Hematopoietic multipotent progenitor cell treated with erythropoietin and hydrocortisone succinate and interleukin-3 and kit ligand, for 4 days (in vitro differentiated cells): ENCODE measurements around the gene TNFRSF21.
"Not testable (repeated sequence)": the region's sequence is repeated elsewhere in the genome, so short reads cannot be mapped to it uniquely, and the experiment has no call there.

Experiments
- DNase-seq: peaks from one replicate; pipeline ENCODE4 v3.0.0-alpha.2; 2015

The TNFRSF21 gene

DNA sequence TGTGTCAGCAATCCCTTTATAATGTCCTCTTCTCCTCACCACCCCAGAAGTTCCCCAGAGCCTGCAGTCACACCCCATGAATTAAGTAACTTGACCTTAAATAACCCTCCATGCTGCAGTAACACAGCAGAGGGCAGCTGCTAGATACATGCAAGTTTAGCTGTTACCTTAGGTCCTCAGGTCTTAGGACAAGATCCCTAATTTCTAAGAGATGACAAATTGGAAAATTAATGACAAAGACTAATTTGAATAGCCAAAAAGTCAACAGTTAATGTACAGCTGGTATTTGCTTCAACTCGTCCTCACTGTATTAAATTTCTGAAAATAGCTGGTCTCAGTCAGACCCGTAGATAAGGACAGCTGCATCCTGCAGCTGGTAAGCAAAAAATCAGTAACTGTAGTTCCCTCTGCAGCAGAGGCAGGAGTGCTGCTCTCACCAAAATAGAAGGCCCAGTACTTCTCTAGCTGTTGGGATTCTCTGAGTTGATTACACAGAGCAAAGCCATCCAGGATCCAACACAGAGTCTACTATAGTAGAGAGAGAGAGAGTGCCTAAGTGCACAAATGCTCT lies 62.4 kb downstream of the TNFRSF21 start:
- peak; percentile 81 for DNase-seq

DNA sequence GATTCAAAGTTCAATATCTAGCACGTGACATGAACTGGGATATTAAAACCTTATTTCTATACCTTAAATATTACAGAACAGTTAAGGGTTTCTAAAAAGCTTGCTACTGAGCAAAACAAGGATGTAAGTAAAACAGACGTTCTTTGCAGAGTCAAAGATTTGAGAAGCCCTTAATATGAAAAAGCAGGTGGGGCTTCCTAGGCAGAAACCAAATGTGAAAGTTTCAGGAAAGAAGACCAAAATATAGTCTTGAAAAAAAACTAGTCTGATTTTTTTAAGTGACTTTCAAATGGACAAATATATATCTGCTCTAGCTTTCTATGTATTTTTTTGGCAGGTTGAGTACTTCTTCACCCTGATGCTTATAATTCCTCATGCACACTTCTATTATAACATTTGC lies 63.2 kb downstream of the TNFRSF21 start:
- DNase-seq = no peak

DNA sequence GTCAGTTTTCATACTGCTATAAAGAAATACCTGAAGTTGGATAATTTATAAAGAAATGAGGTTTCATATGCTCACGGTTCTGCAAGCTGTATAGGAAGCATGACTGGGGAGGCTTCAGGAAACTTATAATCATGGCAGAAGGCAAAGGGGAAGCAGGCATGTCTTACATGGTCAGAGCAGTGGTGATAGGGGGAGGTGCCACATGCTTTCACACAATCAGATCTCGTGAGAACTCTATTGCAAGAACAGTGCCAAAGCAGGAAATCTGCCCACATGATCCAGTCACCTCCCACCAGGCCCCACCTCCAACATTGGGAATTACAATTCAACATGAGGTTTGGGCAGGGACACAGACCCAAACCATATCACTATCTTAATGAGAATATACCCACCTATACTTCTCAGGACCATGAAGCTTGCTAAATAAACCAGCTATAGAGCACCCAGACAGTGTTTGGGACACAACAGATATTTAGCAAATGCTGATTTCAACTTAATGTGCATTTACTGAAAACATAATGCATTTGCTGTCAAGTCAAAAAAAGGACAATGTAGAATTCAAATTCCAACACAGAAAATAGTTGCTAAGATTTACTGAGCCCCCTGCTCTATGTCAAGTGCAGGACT lies 63.8 kb downstream of the TNFRSF21 start:
- peak; percentile 80 for DNase-seq

DNA sequence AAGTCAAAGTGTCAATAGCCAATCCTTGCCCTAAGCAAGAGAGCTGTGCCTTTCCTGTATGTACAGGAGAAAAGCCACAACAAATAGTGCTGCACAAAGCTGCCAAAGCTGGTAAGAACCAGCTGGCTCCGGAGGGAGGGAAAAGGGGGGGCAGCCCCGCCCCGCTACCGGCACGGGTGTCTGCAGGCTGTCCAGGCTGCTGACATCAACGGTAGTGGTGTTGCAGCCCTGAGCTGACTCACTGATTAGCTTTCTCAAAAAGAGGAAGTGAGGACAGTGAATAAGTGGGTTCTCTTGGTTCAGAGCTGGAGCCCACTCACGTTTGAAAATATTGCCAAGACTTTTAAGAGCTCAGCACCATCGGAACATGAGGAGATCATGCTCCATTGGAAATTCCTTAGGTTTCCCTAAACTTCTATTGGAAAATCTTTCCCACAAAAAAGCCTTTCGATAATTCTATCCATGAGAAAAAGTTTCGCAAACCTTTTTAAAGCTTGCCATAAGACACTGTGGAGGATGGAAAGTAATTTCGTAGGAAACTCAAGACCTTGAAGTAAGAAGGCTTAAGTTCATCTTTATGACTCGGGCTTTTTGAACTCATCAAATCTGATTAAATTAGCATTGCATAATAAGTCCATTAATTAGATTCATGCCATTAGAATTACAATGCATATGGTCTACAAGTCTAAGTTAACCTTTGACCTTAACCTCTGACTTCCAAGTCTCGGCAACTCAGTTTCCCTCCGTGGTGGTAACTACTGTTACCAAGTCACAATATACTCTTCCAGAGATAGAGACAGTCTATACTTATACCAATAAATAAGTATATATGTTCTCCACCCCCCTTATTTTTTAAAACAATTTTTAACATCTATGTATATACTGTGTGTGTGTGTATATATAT lies 67.0 kb downstream of the TNFRSF21 start:
- peak; percentile 99 for DNase-seq

DNA sequence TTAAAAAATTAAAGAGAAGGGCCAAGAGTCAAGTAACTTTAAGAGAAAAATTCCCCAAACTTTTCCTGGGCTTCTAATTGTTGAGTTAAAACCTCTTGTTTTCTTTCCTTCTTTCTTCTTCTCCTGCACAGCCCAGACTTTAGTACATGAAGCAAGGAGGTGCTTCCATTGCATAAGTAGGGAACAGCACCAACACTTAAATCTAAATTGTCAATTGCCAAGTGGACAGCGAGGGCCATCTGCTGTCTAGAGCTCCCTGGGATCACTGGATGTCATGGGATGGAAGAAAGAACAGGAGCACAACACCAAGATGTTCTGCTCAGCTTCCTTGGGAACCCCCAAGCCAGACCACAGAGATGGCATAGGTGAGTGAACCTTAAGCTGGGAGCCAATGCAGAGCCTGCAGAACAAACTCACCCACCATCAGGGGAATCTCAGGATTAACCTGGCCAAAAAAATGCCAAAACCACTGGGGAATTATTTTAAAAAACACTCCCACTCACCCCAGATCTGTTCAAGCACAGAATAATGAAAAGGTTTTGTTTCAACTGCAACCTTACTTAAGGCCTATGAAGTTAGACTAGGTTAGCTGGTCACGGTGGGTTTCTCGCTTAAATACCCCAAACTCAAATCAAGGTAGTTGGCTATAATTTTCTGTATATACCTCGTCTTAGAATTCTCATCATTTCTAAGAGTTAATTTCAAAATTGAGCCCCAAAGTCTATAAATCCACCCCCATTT lies 67.8 kb downstream of the TNFRSF21 start:
- DNase-seq = no peak

DNA sequence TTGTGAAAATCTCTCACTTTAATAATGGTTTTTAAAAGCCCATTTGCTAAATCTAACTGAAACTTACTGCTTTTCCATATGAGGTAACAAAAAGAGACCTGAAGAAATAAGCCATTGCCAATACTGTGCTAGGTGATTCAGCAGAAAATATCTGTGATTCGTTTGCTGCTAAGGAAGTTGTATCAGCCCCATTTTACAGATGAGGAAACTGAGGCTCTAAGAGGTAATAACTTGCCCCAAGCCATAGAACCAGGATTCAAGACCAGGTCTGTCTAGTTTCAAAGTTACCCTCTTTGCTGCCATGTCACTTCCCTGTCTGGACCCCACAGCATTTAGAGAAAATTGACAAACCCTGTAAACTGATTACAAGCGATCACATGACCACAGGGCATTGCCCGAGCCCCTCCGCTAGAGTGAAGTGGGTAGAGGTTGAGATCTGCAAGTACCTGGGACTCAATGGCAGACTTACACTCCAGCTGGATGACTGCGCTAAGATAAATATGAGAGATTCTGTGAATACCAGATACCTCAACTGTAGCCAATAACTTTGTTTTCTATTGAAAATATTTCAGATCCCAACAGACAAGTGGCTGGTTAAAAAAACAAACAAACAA lies 69.3 kb downstream of the TNFRSF21 start:
- no peak for DNase-seq

DNA sequence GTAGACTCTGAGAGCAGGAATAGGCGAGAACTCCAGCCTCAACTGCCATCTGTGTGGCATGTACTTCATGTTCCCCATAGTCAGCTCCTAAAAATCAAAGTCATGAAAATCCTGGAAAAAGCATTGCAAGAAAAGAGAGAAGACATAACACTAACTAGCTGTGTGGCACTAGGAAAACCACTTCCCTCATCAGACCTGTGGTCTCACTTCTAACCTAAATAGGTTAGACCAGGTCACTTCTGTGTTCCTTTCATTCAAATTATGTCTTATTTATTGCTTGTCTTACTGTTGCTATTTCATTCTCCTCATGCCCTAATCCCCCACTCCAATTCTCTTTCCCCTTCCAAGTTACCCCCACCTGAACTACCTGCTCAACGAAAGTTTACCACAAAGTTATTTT lies 70.2 kb downstream of the TNFRSF21 start:
- DNase-seq = no peak

DNA sequence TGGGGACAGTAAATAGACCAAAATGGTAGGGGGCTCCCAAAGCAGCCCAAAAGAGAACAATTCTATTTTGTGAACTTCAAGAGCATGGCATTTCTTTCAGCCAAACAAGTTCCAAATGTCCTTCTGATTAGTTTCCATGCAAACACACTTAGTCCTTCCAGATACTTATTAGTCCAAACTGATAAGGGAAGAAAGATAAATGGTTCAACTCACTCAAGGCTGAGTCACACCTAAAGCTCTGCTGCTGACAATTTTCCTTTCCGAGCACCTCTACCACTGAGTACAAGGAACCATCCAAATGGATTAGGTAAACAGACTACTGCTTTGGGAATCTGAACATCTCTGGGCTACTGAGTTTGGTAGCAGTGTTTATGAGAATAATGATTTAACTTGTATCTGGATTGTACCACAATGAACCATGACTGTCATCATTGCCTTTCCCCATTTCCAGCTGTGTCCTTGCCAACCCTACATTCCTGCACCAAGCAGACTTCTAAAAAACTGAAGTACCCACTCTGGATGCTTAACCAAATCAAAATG lies 71.2 kb downstream of the TNFRSF21 start:
- DNase-seq = no peak

DNA sequence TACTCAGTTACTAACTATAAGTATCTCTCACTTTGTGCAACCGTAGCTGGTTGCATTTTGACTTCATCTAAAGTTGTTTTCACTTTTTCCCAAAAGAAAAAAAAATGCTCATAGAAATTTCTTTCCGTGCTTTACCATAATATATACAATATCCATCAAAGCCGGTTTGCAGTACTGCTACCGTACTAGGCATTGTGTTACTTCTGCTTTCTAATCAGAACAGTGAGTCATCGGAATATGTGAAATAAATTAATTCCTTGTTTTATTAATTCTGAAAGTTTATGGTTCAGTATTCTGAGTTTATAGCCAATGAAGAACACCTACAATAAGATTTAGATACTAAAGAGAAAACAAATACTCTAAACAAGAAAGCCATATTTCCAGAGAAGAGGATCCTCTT lies 72.5 kb downstream of the TNFRSF21 start:
- DNase-seq = peak; percentile 27

DNA sequence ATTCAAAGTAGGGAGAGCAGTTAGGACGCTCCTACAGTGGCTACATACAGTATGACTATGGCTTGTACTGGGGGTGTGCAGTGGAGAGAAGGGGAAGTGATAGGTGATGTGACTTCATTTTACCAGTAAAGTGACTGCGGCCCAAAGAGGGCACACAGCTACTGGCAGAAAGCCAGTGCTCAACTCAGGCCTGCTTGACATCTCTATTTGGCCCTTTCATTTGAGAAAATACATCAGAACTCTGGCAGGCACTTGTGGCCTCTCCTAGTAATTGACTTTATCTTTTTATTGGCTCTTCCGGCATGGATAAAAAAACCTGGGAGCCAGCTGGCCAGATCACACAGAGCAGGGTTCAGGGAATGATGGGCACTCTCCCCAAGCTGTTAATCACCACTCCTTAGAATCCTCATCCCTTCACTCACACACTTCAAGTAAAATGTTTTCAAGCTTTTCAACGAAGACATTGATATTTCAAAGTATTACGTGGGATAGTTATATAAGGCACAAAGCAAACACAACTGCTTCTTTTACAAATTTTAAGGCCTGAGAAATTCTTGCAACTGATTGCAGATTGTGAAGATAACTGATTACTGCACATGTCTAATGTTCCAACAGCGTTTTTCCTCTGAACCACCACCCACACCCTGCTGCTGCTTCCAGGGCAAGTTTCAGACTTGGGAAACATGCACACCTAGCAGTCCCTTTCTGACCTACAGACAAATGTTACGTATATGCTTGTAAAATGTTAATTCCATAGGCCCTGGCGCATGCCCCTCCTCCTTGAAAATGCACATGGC lies 73.5 kb downstream of the TNFRSF21 start:
- peak; percentile 75 for DNase-seq

DNA sequence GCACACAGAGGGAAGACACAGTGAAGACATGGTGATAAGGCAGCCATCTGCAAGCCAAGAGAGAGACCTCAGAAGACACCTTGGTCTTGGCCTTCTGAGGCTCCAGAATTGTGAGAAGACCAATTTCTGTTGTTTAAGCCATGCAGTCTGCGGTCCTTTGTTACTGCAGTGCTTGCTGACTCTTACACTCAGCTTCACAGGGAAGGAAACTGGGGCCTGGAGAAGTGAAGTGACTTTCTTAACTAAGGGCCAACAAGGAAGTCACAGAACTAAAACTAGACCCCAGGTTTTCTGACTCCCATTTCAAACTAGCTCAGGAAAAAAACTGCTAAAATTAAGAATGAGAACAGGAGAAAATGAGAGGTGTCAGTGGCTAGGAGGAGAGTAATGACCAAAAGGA lies 74.3 kb downstream of the TNFRSF21 start:
- DNase-seq = no peak

DNA sequence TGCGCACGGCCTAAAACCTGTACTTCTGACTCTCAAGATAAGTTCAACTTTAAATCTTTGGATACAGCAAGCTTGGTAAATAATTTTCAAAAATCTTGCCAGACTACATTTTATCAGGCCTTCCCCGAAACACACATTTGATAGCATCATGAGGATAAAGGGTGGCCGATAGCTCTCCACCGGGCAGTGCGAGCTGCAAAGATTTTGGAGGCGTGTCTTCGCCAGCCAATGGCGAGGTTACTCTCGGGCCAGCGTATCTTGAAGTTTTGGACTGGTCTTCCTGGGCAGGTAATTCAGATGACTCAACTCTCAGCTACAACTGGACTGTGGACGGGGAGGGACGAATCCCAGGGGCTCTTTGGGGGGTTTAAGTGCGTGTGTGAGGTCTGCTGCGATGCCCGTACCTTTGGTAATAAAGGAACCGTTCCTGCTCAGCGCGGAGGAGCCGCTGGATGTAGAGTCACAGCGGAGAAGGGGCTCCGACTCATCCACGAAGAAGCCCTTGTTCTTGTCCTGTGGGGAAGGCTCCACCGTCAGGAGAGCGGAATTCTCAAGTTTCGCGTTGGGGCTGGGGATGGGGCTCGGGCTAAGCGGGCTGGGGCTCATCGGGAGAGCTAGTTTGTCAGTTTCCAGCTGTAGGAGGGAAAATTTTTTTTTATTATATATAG lies 75.3 kb downstream of the TNFRSF21 start:
- DNase-seq = no peak

DNA sequence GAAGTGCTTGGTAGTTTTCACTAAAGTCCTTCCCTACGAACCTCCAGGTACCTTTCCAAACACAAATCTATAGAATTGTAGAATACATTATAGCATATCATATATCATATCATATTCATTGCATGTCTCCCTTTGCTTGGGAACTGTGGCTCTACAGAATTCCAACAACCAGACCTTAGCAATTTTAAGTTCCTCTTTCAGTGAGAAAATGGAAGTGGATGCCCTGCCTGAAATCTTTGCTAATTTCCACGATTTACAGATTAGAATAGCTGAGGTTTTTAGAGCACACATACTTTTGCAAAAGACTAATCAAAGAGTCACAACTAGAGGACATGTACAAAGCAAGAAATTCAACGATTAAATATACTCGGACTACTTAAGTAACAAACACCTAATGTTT lies 78.6 kb downstream of the TNFRSF21 start:
- no peak for DNase-seq

DNA sequence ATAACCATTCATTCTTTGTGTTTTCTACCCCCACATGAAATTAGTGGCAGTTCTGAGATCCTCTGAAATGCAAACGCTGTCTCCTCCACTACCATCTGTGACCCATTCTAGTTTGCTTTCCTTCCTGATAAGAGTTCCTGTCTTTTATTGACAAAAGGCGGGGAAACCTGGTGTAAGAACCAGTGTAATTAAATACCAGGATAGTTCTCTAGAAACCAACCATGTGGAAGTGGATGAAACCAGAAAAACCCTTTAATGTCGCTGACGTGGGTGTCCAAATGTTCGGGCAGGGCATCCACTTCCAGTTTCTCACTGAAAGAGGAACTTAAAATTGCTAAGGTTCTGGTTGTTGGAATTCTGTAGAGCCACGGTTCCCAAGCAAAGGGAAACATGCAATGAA lies 79.1 kb downstream of the TNFRSF21 start:
- no peak for DNase-seq

DNA sequence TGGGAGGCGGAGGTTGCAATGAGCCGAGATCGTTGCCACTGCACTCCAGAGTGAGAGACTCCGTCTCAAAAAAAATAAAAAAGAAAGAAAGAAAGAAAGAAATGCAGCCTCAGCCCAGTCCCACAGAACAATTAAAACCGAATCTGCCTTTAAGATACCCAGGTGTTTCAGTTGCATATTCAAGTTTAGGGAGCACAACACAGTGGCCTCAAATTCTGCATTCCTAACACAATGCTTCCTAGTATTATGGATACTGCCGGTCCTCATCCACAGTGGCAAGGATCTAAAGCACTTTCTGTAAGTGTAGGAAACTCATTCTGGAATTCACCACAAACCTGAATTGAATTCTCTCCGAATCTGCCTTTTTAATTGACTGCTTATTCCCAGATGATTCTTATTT lies 80.5 kb downstream of the TNFRSF21 start:
- no peak for DNase-seq

DNA sequence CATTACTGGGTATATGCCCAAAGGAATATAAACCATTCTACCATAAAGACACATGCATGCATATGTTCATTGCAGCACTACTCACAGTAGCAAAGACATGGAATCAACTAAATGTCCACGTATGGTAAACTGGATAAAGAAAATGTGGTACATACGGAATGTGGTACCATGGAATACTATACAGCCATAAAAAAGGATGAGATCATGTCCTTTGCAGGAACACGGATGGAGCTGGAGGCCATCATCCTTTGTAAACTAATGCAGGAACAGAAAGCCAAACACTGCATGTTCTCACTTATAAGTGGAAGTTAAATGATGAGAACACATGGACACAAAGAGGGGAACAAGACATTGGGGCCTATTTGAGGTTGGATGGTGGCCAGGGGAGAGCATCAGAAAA lies 81.6 kb downstream of the TNFRSF21 start:
- DNase-seq = not testable (repeated sequence)

DNA sequence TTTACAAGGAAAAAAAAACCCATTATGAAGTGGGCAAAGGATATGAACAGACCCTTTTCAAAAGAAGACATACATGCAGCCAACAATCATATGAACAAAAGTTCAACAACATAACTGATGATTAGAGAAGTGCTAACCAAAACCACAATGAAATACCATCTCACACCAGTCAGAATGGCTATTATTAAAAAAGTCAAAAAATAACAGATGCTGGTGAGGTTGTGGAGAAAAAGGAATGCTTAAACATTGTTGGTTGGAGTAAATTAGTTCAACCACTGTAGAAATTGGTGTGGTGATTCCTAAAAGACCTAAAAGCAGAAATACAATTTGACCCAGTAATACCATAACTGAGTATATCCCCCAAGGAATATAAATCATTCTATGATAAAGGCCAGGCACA lies 86.5 kb downstream of the TNFRSF21 start:
- not testable (repeated sequence) for DNase-seq

DNA sequence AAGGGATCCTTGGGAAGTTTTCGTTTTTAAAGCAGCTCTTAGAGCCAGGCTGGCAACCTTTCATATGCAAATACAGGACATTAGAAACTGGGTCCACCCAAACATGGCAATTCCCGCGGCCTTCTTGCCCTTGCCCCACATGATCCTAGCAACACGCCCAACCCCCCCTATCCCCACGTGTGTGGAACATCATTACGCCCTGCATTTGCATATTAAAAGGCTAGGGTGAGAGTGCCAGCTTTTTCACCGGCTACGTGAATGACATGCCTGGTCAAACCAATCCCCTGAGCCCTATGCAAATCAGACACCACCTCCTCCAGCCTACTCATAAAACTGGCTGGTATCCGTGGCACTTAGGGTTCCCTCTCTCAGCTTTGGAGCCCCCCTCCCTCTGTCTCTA lies 88.1 kb downstream of the TNFRSF21 start:
- no peak for DNase-seq

DNA sequence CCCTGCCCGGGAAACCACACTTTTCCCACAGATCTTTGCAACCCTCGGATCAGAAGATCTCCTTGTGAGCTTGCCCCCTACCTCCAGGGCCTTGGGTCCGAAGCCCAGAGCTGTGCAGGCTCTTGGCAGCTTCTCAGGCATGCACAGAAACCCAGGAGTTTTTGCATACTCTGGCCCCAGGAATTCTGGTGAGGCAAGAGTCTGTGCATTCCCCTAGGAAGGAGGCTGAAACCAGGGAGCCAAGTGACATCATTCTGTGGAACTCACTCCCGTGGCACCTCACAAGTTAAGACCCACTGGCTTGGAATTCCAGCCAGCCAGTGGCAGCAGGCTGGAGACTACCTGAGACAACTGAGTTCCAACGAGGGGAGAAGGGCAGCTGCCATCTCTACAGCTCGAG lies 100.1 kb downstream of the TNFRSF21 start:
- DNase-seq = no peak

DNA sequence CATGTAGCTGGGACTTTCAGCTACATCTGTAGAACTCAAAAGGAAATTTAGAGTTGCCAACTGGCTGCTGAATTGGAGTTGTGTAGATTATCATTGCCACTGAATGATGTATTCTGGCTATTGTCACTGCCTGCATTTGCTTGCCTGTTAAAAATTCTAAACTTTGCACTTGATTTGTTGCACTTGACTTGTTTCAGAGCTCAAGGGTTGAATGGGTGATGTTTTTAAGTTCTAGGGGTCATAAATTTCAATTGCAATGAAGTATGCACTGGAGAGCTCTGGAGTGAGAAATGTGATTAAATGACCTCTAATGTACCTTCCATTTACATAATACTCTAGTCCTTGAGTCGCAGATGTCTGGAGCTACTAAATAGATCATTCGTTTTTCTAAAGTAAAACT lies 102.4 kb downstream of the TNFRSF21 start:
- no peak for DNase-seq

DNA sequence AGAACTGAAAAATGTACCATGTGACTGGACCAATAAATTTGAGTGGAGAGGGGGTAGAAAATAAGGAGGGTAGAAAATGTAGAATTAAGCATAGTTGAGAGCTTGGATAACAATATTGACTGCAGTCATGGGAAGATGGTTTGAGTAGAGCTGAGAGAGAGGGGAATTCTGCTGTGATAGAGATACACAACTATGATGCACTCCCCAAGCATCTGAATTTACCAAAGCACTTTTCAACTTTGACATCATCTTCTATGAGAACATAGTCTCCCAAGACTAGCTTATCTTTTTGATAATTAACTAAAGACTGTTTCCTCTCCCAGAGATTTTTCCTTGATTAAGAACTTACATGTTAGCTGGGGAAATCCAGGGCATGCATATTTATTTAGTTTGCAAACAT lies 103.1 kb downstream of the TNFRSF21 start:
- no peak for DNase-seq
